Measurements from ENCODE around the gene TMEM247. TPM values are rescaled to one million over a fixed set of nuclear protein-coding genes. Genes with fewer than 3 reads are reported as not detected.

The TMEM247 gene
- total RNA-seq, 1 experiment from 2014 or later = not detected

DNA sequence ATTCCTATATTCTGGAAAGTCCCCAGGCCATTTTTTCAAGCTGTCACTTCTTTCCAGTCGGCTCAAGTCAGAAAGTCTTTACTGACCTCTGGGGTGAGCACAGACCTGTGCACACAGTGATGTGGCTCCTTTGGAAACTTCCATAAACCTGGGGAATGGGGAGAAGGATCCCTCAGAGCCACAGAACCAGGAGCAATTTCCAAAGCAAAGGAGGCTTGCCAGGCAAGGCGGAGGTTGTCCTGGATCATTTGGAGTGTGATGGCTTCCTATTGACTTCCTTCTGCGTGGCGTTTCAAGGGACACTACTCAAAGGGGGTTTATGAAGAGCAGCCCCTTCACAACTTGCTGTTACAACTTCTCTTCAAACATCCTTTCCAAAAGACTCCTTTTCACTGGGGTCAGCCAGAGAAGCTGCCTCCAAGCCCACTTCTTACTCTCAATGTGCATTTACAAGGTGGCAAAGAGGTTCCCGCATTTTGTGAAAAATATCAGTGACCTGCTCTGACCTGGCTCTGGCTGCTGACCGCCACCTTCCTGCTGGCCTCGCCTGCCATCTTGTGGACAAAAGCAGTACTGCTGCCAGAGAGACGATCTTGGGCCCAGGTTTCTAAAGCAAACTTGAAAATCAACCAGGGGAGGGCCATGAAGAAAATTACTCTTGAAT is 18.2 kb upstream of the TMEM247 start:
- no peaks in the 10 kb centered on the region for H3K9me2 ChIP-seq (ENCODE audit: insufficient read depth)
- BruUV-seq (replicated peaks) = no TSS peak
- peaks cover 7% of the 10 kb centered on the region for H3K4me1 ChIP-seq (replicated peaks; ENCODE audit: insufficient read depth)
- peak overlapping the region; percentile 9; the same call in 1 of the 2 replicates for H2AFZ ChIP-seq
- intact Hi-C loops (cut with micrococcal nuclease; ENCODE audit: unreplicated experiment) = loop anchor here (1.0 to 2.0 kb wide), 10 partner anchors 50 to 816 kb away; no protein-coding TSS in a partner anchor
- H3K4me2 ChIP-seq = peak overlapping the region; percentile 22; the same call in 1 of the 2 replicates
- no peaks in the 10 kb centered on the region for H4K20me1 ChIP-seq (ENCODE audit: insufficient read depth)
- H3K27ac ChIP-seq = no peak overlapping the region
- ChIA-PET POLR2A (ENCODE audit: unreplicated experiment) (interaction anchor here (0.6 kb wide), 2 partner anchors 47 to 683 kb away, joined by 3 to 24 read pairs; no protein-coding TSS in a partner anchor), CTCF (interaction anchor here (0.6 to 0.9 kb wide), 2 partner anchors 363 to 398 kb away, joined by 3 read pairs; no protein-coding TSS in a partner anchor)
- no peaks in the 10 kb centered on the region for H3F3A ChIP-seq (ENCODE audit: insufficient read depth, low read depth)
- H3K4me3 ChIP-seq = no peak overlapping the region
- no peak for TF ChIP-seq EZH2 (IDR thresholded peaks at IDR 0.05; ENCODE audit: low read depth)
- TF ChIP-seq, protein P1, sequence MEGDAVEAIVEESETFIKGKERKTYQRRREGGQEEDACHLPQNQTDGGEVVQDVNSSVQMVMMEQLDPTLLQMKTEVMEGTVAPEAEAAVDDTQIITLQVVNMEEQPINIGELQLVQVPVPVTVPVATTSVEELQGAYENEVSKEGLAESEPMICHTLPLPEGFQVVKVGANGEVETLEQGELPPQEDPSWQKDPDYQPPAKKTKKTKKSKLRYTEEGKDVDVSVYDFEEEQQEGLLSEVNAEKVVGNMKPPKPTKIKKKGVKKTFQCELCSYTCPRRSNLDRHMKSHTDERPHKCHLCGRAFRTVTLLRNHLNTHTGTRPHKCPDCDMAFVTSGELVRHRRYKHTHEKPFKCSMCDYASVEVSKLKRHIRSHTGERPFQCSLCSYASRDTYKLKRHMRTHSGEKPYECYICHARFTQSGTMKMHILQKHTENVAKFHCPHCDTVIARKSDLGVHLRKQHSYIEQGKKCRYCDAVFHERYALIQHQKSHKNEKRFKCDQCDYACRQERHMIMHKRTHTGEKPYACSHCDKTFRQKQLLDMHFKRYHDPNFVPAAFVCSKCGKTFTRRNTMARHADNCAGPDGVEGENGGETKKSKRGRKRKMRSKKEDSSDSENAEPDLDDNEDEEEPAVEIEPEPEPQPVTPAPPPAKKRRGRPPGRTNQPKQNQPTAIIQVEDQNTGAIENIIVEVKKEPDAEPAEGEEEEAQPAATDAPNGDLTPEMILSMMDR (conservative IDR thresholded peaks at IDR 0.05) = peak; percentile 100
- DNase-seq = peak; percentile 65 to 86
- no peaks in the 10 kb centered on the region for H3K27me3 ChIP-seq (ENCODE audit: insufficient read depth, low read depth)
- no peaks in the 10 kb centered on the region for H3K36me3 ChIP-seq (ENCODE audit: low read depth)
- no peaks in the 10 kb centered on the region for H3K79me2 ChIP-seq (ENCODE audit: low read depth)
- no peaks in the 10 kb centered on the region for H3K9me3 ChIP-seq (ENCODE audit: insufficient read depth, low read depth)

DNA sequence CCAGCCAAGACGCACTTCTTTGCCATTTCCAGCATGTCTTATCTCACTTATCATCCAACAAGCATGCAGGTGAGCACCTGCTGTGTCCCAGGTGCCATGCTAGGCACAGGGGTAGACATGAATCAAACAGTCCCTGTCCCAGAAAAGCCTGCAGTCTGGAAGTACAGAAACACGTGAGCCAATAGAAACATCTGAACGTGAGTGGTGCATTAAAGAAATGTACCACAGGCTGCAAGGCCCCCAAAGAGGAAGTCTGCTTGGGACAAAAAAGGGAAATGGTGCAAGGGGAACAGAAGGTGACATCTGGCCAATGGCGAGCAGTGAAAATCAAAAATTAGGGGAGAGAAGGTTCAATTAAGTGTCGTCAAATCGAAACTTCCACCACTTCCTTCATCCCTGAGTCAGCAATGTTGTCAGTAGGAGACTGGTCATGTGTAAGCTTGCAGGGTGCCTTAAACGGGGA is 17.6 kb upstream of the TMEM247 start:
- no peaks in the 10 kb centered on the region for H3F3A ChIP-seq (ENCODE audit: insufficient read depth, low read depth)
- H3K9me3 ChIP-seq (ENCODE audit: insufficient read depth, low read depth) = no peaks in the 10 kb centered on the region
- H3K9me2 ChIP-seq (ENCODE audit: insufficient read depth) = no peaks in the 10 kb centered on the region
- ChIA-PET CTCF (interaction anchor here (0.6 kb wide), 1 partner anchor 468 kb away, joined by 3 read pairs; no protein-coding TSS in a partner anchor), POLR2A (ENCODE audit: unreplicated experiment) (interaction anchor here (0.6 kb wide), 1 partner anchor 683 kb away, joined by 3 read pairs; no protein-coding TSS in a partner anchor)
- H3K27ac ChIP-seq = no peak overlapping the region
- intact Hi-C loops (cut with micrococcal nuclease; ENCODE audit: unreplicated experiment) = loop anchor here (1.0 to 2.0 kb wide), 10 partner anchors 50 to 817 kb away; no protein-coding TSS in a partner anchor
- H4K20me1 ChIP-seq (ENCODE audit: insufficient read depth) = no peaks in the 10 kb centered on the region
- no peak overlapping the region for H2AFZ ChIP-seq
- H3K27me3 ChIP-seq (ENCODE audit: insufficient read depth, low read depth) = no peaks in the 10 kb centered on the region
- peaks cover 7% of the 10 kb centered on the region for H3K4me1 ChIP-seq (replicated peaks; ENCODE audit: insufficient read depth)
- no peak overlapping the region for H3K4me3 ChIP-seq
- TF ChIP-seq EZH2 (IDR thresholded peaks at IDR 0.05; ENCODE audit: low read depth) = no peak
- TF ChIP-seq, protein P1 (conservative IDR thresholded peaks at IDR 0.05) = no peak; the same call in 1 of the 2 replicates
- H3K79me2 ChIP-seq (ENCODE audit: low read depth) = no peaks in the 10 kb centered on the region
- H3K36me3 ChIP-seq (ENCODE audit: low read depth) = no peaks in the 10 kb centered on the region
- no peak for DNase-seq
- no TSS peak for BruUV-seq (replicated peaks)
- no peak overlapping the region for H3K4me2 ChIP-seq

DNA sequence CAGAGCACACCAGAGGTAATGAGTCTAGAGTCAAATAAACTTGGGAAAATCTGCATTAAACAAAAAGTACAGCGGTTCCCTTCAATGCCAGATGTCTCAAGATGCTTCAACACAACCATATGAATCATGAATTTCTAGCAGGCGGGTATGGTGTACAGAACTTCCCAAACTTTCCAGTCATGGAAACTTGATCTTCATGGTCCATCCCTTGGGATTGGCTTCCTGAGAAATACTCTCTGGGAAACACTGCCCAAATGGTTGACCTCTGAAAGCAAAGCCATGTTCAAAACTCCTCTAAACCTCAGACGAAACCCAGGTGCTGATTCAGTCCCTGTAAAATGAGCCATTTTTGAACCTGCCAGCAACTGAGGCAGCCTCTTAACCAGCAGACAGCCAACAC is 16.4 kb upstream of the TMEM247 start:
- CTCF ChIA-PET = interaction anchor here (0.7 to 1.1 kb wide), 2 partner anchors 183 to 469 kb away, joined by 3 to 10 read pairs; no protein-coding TSS in a partner anchor
- H3K9me2 ChIP-seq (ENCODE audit: insufficient read depth) = no peaks in the 10 kb centered on the region
- no peak overlapping the region for H2AFZ ChIP-seq
- H3K27me3 ChIP-seq (ENCODE audit: insufficient read depth, low read depth) = no peaks in the 10 kb centered on the region
- H3K4me2 ChIP-seq = no peak overlapping the region
- H3K4me3 ChIP-seq = no peak overlapping the region
- no peaks in the 10 kb centered on the region for H3F3A ChIP-seq (ENCODE audit: insufficient read depth, low read depth)
- H3K36me3 ChIP-seq (ENCODE audit: low read depth) = no peaks in the 10 kb centered on the region
- H3K4me1 ChIP-seq (replicated peaks; ENCODE audit: insufficient read depth) = peaks cover 7% of the 10 kb centered on the region
- intact Hi-C loops (cut with micrococcal nuclease; ENCODE audit: unreplicated experiment) = no loop called here
- BruUV-seq (replicated peaks) = no TSS peak
- DNase-seq = no peak
- H3K27ac ChIP-seq = no peak overlapping the region
- no peaks in the 10 kb centered on the region for H4K20me1 ChIP-seq (ENCODE audit: insufficient read depth)
- H3K79me2 ChIP-seq (ENCODE audit: low read depth) = no peaks in the 10 kb centered on the region
- POLR2A ChIA-PET (ENCODE audit: unreplicated experiment) = no interaction called here
- H3K9me3 ChIP-seq (ENCODE audit: insufficient read depth, low read depth) = no peaks in the 10 kb centered on the region
- TF ChIP-seq, protein P1 (conservative IDR thresholded peaks at IDR 0.05) = no peak
- TF ChIP-seq EZH2 (IDR thresholded peaks at IDR 0.05; ENCODE audit: low read depth) = no peak

Data from PC-9 (cell line).